Measurements from ENCODE around the gene MICAL3.

The MICAL3 gene

DNA sequence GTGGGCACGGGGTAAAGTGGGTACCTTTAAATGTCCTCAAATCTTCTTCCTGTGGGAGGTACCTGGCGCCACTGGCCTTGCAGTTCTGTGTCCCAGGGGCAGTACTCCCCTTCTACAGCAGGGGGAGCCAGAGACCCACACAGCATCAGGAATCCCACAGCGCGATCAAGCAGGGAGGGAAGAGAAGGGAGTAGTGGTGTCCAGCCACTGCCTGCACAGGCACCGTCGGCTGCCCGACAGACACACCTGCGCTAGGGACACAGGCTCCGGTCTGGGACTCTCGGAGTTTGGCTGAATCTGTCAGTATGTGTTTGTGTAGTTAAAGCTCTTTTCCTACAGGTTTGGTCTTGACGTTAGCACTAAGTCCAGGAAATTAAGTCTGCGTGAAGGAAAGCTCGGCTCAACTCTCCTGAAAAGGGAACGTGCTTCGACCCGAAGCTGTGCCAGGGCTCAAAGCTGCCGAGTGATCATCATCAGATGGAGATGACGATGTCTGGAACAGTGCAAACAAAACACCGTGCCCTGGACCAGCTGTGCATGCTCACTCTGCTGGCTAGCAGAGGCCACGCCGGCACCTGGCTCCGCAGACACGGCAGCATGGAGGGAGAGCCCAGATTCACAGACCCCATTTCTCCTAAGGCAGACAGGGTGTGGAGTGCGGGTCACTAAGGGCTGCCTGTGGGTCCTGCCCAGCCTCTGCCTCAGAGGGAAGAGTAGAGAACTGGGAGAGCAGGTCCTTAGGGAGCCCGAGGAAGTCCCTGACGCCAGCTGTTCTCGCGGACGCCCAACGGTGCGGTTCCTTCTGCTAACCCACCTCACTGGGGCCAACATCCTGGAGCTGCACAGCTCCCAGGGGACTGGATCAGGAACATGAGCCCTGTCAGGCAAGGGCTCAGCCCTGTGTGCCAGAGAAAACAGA lies 194.1 kb downstream of the MICAL3 start:
- DNase-seq, result peak; percentile 90

DNA sequence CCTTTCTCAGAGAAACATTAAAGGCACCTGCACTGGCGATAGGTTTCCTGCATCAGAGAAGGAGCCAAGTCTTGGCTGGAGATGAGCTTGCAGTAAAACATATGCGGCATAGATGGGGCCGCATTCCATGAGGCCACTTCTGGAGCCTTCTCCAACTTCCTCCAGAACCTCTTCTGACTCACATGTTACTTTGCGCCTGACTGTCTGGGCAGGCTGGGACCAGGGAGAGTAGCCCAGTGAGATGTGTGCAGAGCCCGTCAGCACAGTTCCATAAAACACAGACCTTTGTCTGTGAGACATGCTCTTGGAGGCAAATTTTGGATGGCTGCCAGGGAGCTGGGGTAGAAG lies 194.7 kb downstream of the MICAL3 start:
- DNase-seq, result no peak

DNA sequence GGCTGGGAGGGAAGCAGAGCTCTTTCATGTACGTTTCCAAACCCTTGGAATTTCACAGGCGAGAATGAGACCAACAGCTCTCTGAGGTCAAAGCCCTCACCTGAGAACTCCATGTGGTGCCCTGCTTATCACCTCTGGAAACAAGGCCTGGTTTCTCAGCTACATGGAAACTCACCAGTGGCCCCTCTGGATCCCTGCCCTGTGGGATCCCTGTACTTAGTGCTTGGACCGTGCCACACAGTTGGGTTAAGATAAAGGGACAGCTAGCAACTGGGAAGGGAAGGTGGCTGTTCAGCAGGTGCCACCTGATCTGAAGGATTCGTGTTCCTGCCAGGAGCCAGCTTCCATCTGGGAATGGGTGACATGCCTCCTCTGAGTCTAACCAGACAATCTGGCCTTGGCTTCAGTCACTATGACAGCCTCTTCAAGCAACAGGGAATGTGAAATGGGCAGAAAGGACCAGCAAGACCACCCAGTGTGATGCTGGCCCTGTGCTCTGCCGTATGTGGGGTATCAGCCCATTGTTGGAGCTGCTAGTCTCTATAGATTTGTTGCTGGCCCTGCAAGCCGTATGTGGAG lies 195.8 kb downstream of the MICAL3 start:
- no peak for DNase-seq

DNA sequence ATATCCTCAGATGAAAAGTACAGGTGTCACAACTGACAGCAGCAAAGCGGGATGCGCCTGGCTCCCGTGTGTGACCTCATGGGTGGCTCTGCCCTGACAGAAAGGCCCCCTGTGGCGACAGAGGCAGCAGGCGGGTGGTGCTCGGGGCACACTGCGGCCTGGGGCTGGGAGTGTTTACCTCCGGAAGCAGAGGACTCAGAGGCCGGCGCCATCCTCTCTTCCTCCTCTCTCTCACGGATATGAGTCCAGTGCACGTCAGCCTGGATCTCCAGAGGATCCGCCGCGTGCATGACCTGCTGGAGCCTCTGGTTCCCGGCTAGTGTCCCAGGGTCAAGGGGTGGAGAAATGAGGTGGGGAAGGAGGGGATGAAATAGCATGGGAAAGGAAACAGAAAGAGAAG lies 196.9 kb downstream of the MICAL3 start:
- DNase-seq, result no peak

DNA sequence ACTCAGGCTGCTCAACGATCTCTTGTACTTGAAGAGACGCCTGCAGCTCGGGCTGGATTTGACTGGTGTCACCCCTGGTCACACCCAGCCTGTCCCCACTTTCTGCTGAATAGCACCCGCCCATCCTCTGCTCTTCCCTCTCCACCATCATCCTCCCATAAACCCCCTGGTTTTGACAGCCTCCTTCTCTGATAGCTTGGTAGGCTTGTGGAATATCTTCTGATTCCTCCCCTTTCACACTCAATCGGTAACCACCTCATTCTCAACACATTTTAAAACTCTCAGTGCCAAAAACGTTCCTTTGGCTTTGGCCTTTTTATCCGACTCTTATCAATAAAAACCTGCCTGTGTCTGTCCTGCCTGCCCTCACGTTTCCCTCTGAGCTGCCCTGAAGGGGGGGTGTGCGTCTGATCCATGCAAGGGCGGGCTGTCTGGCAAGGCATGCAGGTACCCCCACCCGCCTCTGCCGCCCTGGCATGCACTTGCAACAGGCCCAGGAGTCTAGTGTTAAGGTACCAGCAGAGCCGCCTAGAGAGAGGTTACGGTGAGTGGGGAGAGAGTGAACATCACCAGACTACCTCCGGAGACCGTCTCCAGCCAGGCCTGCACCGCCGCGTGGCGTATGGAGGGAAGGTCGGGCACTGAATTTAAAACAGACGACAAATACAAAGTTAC lies 198.3 kb downstream of the MICAL3 start:
- no peak for DNase-seq

DNA sequence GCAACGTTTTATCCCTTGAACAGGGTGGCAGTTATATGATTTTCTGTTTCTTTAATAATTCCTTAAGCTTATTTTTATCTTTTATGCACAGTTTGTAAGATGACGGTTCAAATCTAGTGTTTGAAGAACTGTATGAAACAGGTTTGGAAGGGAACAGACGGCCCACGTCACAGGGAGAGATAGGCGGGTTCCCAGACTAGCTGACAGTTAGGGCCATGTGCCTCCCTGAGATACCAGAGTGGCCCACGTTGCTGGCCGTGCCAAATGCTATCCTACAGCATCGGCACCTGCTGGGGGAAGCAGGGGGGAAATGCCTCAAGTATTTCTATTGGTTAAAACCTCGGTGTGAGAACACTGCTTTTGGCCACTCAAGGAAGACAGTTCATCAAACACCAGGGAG lies 199.9 kb downstream of the MICAL3 start:
- DNase-seq, result no peak

DNA sequence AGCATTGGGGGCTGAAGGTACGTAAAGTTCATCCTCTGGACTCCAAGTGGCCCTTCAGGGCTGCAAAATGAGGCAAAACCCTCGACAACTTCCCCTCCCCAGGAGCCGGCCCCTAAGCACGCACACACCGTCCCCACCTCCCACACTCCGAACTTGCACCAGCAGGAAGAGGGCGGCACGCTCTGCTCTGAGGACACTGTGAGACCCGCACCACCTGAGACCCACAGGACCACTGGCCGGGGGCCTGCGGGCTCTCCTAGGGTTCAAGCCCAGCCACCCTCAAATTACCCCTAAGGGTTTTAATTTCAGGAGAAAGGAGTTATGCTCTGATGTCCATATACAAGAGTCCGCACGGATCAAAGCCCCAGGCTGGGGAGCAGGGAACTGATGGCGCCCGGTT lies 200.4 kb downstream of the MICAL3 start:
- DNase-seq, result no peak

DNA sequence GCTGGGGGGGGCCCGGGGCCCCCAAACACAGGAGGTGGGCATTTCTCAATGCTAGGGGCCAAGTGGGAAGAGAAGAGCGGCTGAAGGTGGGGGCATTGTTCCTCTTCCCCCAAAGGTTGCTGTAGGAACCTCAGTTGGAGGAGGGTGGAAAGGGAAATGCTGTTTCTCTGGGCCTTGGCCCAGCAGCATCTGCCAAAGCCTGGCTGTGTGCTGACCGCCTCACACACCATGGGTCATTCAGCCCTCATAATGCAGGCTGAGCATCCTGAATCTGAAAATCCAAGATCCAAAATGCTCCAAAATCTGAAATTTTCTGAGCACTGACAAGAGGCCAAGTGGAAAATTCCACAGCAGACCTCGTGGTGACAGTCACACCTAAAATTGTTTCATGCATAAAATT lies 201.1 kb downstream of the MICAL3 start:
- no peak for DNase-seq

DNA sequence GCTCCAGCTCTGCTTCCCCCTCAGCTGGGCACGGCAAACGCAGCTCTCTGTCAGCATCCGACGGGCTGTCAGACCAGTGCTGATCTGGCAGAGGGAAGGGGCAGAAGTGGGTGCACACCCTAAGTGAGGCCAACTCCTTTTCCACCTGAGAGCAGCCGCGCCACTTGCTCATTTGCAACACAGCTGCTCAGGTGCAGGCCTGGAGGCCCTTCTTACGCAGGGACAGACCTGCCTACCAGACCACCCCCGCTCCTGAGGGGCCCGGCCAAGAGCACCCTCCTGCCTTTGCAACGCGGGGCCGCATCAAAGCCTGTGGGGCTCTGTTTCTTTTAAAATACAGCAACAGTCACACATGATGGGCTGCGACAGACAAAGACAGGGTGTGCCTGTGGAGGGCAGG lies 202.3 kb downstream of the MICAL3 start:
- no peak for DNase-seq

DNA sequence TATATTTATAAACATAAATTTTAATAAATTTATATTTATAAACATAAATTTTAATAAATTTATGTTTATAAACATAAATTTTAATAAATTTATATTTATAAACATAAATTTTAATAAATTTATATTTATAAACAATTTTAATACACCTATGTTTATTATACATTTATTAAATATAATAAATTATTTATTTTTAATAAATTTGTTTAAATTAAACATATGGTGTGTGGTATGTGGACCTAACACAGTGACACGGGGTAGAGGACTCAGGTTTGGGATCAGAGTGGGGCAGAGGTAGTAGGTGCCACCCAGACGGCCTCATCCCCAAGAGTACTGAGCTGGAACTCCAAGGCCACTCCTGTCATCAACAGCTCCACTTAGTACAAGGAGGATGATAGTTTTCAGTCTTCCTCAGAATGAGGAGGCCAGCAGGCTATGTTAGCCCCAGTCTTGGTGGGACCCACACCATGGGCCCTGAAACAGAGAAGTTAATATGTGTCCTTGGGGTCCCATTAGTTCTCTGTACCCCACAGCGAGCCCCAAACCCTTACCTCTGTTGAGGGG lies 203.4 kb downstream of the MICAL3 start:
- no peak for DNase-seq

DNA sequence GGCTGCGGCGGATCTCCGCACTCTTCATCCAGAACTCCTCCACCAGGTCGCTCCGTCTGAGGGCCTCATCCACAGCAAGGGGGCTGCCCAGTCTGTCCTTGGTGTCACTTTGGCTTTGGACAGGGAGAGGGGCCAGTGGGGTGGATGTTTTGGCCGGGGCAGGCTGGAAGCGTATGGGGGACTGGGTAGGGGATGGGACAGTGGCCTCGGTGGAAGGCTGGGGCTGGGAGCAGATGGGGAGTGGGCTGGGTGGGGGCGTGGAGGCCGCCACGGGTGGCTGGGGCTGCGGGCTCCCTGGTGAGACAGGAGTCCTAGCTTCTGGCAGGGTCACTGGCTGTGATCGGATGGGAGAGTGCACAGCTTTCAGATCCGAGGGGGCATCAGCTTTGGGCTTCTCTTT lies 205.7 kb downstream of the MICAL3 start:
- no peak for DNase-seq

DNA sequence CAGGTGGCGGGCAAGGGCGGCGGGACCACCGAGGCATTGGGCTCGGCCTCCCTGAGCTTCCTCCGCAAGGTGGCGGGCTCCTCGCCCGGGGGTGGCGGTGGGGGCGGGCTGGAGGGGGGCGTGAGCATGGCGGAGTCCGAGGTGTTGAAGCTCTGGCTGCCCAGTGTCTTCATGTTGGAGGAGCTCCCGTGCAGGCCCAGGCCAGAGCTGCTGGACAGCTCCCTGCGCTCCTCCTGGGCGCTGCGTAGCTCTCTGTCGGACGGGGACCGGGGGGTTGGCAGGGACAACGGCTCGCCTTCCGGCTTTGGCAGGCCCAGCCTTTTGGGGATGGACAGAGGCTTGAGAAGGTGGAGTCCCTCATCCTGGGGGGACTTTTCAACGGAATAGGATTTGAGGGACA lies 206.2 kb downstream of the MICAL3 start:
- no peak for DNase-seq

DNA sequence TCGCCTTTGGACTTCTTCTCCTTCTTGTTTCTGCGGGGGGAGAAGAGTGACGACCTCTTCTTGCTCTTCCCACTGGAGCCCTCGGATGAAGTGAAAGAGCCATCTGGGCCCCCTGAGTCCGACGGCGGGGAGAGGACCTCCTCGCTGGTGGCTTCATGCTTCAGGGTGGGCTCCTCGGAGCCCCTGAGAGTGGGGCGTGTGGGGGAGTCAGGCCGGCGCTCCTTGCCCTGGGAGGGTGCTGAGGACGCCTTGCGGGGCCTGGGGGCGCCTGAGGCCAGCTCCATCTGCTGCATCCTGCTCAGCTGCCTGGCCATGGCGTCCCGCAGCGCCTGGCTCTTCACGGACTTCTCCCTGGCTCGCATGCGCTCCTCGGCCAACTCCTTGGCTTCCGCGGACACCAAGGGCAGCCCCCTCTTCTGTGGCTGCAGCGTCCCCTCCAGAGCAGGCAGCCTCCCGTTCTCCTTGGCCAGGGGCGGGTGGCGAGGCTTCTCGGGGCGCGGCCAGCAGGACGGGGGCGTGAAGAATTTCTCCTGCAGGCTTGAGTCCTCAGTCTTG lies 206.8 kb downstream of the MICAL3 start:
- no peak for DNase-seq

DNA sequence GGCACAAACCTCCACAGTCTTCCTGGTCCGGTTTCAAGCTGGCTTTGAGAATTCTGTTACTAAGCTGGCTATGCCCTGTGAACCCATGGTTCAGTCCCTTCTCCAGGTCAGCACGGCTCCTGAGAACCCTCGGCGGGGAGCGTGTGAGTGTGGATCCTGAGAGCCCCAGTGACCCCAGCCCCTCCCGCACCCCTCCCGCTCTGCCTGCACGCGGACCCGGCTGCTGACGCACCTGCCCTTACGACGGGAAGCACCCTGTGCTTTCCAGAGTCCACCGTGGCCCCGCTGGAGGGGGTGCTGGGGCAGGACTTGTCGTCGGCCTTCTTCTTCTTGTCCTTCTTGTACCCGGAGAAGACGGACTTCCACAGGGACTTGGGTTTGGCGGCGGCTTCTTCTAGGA lies 207.3 kb downstream of the MICAL3 start:
- DNase-seq, result no peak

DNA sequence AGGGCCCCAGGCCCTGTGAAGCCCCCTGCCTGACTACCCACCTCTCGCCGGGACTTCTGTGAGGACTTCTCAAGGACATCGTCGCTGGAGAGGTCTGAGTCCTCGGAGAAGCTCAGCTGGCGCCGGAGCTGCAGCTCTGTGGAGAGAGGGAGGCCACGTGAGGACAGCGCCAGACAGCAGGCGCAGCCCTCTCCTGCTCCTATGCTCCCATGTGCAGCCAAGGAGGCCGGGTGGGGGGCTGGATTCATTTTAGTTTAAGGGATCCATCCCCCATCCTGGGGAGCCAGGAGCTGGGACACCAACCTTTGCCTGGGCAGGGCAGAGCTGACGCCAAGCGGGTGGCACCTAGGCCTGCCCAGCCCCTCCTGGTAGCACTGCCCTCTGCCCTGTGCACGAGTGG lies 207.7 kb downstream of the MICAL3 start:
- DNase-seq, result no peak

DNA sequence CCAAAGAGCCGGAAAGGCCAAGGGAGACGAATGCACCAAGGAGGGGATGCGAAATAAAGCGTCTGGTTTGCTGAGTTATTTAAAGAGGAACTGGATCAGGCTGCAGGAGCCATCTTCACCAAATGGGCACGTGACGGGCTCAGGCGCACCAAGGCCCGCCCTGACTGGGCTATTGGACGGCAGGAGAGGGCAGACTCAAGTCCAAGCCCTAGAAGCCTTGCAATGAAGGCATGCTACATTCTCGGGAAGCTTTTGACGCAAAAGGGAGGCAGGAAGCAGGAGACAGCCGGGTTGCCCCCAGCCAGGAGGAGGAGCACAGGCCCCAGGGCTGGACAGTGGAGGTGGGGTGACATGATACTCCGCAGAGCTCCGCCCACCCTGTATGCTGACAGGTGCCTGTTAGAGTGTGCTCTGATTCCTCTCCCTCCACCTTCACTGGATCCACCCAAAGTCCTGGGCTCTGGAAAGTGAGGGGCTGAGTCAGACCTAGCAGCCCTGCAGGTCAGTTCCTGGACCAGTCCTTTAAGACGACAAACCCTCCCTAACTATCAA lies 208.6 kb downstream of the MICAL3 start:
- DNase-seq, result no peak

DNA sequence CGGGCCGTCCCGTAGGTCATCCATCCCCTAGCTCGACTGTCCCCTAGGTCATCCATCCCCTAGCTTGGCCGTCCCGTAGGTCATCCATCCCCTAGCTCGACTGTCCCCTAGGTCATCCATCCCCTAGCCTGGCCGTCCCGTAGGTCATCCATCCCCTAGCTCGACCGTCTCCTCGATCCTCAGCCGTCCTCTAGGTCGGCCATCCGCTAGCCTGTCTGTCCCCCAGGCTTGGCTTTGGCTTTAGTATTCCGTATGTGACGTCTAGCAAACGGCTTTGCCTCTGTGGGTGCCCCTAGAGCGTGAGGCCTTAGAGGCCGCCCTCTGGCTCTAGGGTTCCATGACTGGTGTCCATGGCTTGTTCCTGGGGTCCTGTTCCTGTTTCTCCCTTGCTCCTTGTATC lies 209.5 kb downstream of the MICAL3 start:
- DNase-seq, result no peak

DNA sequence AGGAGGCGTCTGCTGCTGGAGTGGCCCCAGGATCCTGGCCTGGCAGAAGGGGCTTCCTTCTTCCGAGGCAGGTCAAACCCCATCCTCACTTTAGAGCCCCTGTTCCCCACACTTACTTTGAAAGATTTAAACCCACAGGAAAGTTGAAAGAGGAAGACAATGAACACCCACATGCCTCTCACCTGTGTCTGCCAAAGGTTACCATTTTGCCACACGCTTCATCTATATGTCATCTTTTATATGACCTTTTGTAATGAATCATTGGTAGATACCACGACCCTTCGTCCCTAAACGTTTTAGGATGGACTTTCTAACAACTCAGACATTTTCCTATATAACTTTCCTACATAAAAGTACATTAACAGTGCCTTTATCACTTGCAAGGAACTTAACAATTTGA lies 210.3 kb downstream of the MICAL3 start:
- DNase-seq, result no peak

DNA sequence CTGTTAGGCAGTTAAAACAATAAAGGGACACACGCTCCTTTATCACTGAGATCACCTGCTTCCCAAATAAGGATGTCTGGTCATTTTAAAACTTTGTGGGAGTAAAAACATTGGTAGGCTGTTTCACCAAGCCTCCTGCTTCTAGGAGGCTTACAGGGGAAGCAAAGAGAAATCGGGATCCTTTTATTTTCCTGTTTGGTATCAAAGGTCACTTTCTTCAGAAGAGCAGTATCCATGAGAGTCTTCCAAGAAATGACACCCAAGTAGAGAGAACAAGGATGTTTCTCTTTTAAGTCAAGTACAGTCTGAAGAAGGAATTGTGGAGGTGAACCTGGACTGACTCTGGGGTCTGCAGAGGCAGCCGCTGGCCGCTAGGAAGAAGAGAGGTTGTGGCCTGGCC lies 213.2 kb downstream of the MICAL3 start:
- no peak for DNase-seq

DNA sequence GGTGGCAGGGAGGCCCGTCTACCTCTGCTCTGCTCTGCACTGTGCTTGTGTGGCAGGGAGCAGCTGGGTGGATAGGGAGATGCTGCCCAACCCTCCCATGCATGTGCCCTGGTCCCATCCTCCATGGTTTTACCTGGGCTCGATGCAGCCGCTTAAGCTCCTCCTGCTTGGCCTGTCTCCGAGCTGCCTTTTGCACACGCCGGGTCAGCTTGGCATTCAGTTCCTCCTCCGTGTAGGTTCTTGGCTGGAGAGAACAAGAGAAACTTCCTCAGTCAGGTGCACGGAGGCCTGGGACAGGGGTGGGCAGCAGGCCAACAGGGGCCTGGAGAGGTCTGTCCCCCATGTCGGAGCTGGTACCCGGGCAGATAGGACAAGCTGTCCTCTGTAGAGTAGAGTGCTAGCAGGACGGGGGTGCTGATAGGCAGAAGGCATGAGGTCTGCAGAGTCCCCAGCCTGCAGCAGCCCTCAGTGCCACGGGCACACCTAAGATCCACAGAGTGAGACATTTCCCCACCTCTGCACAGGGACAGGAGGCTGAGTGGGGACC lies 213.7 kb downstream of the MICAL3 start:
- no peak for DNase-seq

DNA sequence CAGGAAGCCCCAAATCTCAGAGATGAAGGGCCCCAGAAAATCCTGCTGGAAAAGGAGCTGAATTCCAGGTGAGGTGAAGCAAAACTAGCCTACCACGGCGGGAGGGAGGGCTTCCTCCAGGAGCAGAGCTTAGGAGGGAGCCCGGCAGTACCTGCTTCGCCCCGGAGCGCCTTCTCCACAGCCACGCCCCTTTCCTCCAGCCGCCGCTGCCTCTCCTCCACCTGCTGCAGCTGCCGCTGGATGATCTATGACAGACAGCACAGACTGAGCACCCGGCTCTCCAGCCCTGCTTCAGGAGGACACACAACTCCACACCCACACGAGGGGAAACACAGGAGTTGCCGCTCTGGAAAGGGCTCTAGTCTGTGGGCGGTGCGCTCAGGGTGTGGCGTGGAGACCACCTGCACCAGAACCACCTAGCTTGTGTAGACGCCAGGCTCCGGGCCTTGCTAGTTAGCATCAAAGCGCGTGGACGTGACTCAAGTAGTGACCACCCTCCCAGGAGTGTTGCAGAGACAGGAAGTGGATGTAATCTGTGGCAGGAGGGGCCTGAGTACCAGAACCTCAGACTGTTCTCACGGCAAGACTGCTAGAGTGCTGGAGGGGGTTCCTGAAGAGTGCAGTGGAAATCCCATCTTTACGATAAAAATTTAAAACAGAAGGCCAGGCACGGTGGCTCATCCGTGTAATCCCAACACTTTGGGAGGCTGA lies 215.5 kb downstream of the MICAL3 start:
- no peak for DNase-seq
